ENCODE data around the gene ERI3. TPM values are rescaled to one million over a fixed set of nuclear protein-coding genes. Genes with fewer than 3 reads are reported as not detected.

The ERI3 gene, protein sequence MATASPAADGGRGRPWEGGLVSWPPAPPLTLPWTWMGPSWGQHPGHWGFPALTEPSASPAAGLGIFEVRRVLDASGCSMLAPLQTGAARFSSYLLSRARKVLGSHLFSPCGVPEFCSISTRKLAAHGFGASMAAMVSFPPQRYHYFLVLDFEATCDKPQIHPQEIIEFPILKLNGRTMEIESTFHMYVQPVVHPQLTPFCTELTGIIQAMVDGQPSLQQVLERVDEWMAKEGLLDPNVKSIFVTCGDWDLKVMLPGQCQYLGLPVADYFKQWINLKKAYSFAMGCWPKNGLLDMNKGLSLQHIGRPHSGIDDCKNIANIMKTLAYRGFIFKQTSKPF
- 40.6 and 43.5 TPM in 2 replicates for total RNA-seq

DNA sequence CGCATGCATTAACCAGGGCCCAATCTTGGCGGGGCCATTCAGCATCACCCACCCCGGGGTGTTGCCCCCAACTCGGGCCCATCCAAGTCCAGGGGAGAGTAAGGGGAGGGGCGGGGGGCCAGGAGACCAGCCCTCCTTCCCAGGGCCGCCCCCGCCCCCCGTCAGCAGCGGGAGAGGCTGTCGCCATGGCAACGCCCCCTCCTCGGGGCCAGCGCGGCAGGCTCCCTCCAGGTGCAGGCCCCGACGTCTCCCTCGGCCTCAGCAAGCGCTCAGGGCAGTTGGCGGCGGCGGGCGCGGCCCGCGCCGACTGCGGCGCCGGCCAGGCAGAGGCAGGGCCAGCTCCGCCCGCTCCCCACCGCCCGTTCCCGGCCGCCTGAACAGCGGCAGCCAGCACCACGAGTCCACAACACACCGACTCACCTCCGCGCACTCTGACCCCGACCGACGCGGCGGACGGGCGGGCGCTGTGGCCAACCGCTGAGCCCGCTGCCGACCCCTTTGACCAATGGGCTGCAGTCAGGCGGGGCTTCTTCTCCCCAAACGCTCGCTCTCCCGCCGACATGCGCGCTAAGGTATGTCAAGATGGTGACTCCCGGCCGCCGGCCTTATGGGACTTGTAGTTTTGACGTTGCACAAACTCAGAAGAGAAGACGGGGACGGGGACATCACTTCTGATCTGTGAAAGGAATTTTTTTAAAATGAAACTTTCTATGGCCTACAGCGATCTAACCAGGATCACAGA lies at the start of gene ERI3:
Gene ERI3, minus strand, starts transcription at position 418 of the 742 bp plus-strand sequence. Its CDS starts 231 bp downstream, at position 187.
- peak within 1 kb of the TSS; percentile 78 for H3K27ac Mint-ChIP-seq
- no peaks in the 10 kb centered on the region for H3K27me3 Mint-ChIP-seq (ENCODE audit: low read depth)
- H3K4me3 Mint-ChIP-seq (ENCODE audit: low read depth), result peak within 1 kb of the TSS; percentile 84
- H3K4me1 Mint-ChIP-seq (ENCODE audit: low read depth), result peaks cover 21% of the 10 kb centered on the region
- H3K36me3 Mint-ChIP-seq (ENCODE audit: low read depth), result no peaks in the 10 kb centered on the region
- DNase-seq (ENCODE audit: low spot score), result peak; percentile 95
- intact Hi-C loops (cut with micrococcal nuclease), result no loop called here
- no peaks in the 10 kb centered on the region for H3K9me3 Mint-ChIP-seq

DNA sequence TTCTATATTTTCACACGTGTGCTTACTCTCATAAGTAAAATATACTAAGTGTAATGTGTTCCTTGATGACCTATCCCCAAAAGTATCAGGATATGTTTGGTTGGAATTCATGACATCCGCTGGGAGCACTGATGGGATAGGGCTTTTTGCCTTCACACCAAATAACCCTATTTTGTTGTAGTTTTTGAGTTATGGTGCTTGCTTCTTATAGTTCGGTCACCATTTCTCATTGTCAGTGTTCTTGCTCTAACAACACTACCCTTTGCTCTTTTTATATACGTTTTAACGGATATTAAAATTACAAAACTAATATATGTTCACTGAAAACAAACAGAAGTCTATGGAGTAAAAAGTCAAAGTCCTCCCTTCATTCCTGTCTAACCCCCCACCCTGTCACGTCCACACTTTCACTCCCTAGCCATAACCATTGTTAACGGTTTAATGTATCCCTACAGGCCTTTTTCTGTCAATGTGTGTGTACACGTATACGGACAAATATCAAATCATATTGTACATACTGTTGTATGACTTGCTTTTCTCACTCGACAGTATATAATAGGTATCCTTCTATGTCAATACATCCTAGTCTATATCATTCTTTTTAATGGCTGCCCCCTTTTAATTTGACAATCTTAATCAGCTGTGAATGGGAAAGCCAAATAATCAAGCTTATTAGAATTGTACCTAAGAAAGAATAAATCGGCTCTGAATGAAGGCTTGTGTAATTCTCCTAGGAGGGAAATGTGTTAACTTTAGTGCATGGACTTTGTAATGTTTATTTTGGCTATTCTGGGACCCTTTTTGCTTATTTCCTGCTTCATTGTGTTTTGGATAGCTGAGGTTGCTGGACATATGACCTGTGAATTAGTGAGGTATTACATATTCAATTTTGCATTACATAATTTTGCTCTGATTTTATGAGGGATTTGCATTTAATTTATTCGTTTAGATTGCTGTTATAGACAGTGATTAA lies 46.5 kb upstream of the ERI3 start:
- Mint-ChIP-seq H3K27ac (no peak overlapping the region), H3K9me3 (no peaks in the 10 kb centered on the region), H3K27me3 (ENCODE audit: low read depth) (peaks cover 78% of the 10 kb centered on the region), H3K4me3 (ENCODE audit: low read depth) (no peak overlapping the region), H3K4me1 (ENCODE audit: low read depth) (peaks cover 14% of the 10 kb centered on the region), H3K36me3 (ENCODE audit: low read depth) (no peaks in the 10 kb centered on the region)
- DNase-seq (ENCODE audit: low spot score), result no peak
- intact Hi-C loops (cut with micrococcal nuclease), result no loop called here

DNA sequence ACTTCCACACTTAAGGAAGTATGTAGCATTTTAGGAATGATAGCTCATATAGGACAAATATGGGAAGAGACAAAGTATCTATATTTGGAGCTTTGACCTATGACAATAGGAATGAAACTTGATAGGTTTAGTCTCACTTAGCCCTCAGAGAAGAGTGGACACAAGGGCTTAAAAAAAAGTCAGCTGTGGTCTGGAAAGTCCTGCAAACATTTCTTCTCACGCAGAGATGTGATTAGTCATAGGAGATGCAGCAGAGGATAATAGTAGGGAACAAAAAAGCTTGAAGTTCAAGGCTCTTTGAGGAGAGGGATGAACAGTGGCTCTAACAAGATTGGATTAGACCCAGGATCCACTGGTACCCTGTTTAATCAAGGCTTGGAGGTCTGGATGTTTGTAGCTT lies 35.2 kb upstream of the ERI3 start:
- Mint-ChIP-seq H3K4me1 (ENCODE audit: low read depth) (no peaks in the 10 kb centered on the region), H3K9me3 (no peaks in the 10 kb centered on the region), H3K36me3 (ENCODE audit: low read depth) (no peaks in the 10 kb centered on the region), H3K27ac (no peak overlapping the region), H3K27me3 (ENCODE audit: low read depth) (peaks cover 15% of the 10 kb centered on the region), H3K4me3 (ENCODE audit: low read depth) (no peak overlapping the region)
- intact Hi-C loops (cut with micrococcal nuclease), result no loop called here
- no peak for DNase-seq (ENCODE audit: low spot score)

DNA sequence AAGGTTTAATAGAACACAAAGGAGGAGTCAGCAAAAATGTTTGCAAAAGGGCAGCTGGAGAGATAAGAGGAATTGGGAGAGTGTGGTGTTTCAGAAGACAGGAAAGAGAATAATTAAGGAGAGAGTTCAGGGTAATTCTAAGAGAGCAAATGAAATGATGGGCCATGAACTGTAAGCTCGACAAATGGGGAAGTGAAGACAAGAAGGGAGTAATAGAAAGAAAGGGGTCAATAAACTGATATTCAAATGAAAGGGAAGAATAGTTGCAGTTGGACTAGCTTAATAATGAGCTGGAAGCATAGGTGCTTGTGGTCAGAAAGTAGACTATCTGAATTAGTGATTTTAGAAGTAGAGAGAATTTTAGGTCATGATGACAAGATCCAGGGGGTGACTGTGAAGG lies 34.4 kb upstream of the ERI3 start:
- Mint-ChIP-seq H3K9me3 (no peaks in the 10 kb centered on the region), H3K36me3 (ENCODE audit: low read depth) (no peaks in the 10 kb centered on the region), H3K4me3 (ENCODE audit: low read depth) (no peak overlapping the region), H3K27ac (no peak overlapping the region), H3K4me1 (ENCODE audit: low read depth) (no peaks in the 10 kb centered on the region), H3K27me3 (ENCODE audit: low read depth) (peaks cover 14% of the 10 kb centered on the region)
- intact Hi-C loops (cut with micrococcal nuclease), result no loop called here
- DNase-seq (ENCODE audit: low spot score), result no peak

DNA sequence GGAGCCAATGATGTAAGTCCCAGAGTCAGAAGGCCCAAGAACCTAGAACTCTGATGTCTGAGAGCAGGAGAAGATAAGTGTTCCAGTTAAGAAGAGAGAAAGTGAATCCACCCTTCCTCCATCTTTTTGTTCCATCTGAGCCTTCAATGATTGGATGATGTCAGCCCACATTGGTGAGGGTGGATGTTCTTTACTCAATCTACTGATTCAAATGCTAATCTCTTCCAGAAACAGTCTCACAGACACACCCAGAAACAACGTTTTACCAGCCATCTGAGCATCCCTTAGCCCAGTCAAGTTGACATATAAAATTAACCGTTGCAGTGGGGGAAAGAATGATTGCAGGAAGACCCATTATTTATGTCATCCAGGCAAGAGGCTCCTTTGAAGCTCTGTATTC lies 33.5 kb upstream of the ERI3 start:
- H3K27me3 Mint-ChIP-seq (ENCODE audit: low read depth), result peaks cover 12% of the 10 kb centered on the region
- H3K4me3 Mint-ChIP-seq (ENCODE audit: low read depth), result no peak overlapping the region
- no peak overlapping the region for H3K27ac Mint-ChIP-seq
- no peaks in the 10 kb centered on the region for H3K36me3 Mint-ChIP-seq (ENCODE audit: low read depth)
- no peaks in the 10 kb centered on the region for H3K9me3 Mint-ChIP-seq
- intact Hi-C loops (cut with micrococcal nuclease), result no loop called here
- no peaks in the 10 kb centered on the region for H3K4me1 Mint-ChIP-seq (ENCODE audit: low read depth)
- no peak for DNase-seq (ENCODE audit: low spot score)

DNA sequence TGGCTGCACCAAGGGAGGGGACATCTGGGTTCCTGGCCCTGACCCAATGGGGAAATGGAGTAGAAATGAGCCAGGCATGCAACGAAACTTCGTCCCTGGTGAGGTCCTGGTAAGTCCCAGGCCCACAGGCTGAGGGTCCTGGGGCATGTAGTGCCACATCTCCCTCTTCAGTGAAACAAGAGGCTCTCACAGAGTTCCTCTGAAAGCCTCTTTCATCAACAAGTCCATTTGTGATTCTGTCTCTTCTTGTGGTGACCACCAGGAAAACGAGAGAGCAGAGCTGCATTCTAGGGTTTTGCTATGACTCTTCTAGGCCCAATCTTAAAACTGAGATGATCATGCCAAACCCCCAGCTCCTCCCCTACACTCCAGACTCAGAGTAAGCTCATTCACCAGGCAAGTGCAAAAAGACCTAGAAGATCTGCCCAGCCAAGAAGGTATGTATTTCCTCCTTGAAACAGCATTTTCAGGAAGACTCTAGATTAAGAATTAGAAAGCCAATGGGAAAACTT lies 25.7 kb upstream of the ERI3 start:
- H3K27ac Mint-ChIP-seq, result no peak overlapping the region
- H3K4me1 Mint-ChIP-seq (ENCODE audit: low read depth), result no peaks in the 10 kb centered on the region
- peaks cover 15% of the 10 kb centered on the region for H3K27me3 Mint-ChIP-seq (ENCODE audit: low read depth)
- no peak overlapping the region for H3K4me3 Mint-ChIP-seq (ENCODE audit: low read depth)
- H3K9me3 Mint-ChIP-seq, result no peaks in the 10 kb centered on the region
- intact Hi-C loops (cut with micrococcal nuclease), result no loop called here
- DNase-seq (ENCODE audit: low spot score), result no peak
- no peaks in the 10 kb centered on the region for H3K36me3 Mint-ChIP-seq (ENCODE audit: low read depth)

DNA sequence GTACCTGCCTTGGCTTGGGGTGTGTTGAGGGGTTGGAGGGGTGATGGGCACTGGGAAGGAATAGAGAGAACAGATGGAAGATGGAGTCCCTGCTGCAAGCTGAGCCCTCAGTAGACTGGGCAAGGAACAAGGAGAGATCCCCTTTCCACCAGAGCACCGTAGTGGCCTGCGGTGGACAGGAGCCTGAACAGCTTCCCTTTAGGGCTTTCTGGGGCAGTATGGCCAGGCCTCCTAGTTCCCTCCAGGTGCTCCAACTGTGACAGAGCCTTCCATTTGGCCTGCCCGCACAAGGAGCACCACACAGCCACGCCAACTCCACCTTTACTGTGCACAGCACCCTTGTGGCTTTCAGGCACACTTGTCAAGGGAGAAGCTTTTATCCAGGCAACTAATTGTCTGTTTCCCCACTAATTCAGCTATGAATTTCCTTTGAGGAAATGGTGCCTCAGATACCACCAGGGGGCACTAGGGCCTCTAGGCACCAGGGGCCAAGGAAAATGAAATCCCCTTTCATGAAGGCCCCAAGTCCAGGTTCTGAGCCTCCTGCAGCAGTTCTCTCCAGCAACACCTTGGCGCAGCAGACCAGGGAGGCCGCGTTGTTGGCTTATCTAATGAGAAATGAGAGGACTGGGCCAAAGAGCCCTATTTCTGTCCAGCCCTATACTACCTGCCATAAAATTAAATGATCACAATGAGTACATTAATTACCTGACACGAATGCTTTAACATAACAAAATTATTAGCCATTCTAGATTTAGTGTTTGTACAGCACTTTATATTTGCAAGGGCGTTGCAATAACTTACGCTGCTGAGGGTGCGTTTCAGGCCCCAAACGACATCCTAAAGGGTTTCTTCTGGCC lies 23.1 kb upstream of the ERI3 start:
- intact Hi-C loops (cut with micrococcal nuclease), result loop anchor here (5.0 kb wide), 1 partner anchor 219 kb away; no protein-coding TSS in a partner anchor
- Mint-ChIP-seq H3K9me3 (no peaks in the 10 kb centered on the region), H3K27me3 (ENCODE audit: low read depth) (peaks cover 7% of the 10 kb centered on the region), H3K4me3 (ENCODE audit: low read depth) (no peak overlapping the region), H3K27ac (no peak overlapping the region), H3K4me1 (ENCODE audit: low read depth) (no peaks in the 10 kb centered on the region), H3K36me3 (ENCODE audit: low read depth) (no peaks in the 10 kb centered on the region)
- DNase-seq (ENCODE audit: low spot score), result no peak

DNA sequence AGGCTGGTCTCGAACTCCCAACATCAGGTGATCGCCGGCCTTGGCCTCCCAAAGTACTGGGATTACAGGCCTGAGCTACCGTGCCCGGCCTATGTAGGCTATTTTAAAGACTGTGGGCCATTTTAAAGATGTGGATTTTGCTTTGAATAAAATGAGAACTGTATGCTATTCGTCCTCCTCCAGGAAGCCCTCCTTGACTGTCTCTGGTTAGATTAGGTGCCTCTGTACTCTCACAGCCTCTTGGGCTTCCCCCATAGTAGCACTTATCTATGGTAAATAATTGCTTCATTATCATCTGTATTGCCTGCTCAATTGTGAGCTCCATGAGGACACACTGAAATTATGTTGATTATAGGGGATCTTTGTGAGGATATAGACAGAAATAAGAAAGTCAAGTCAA lies 20.5 kb upstream of the ERI3 start:
- Mint-ChIP-seq H3K36me3 (ENCODE audit: low read depth) (no peaks in the 10 kb centered on the region), H3K27ac (no peak overlapping the region), H3K4me3 (ENCODE audit: low read depth) (no peak overlapping the region), H3K9me3 (no peaks in the 10 kb centered on the region), H3K4me1 (ENCODE audit: low read depth) (no peaks in the 10 kb centered on the region), H3K27me3 (ENCODE audit: low read depth) (peaks cover 6% of the 10 kb centered on the region)
- DNase-seq (ENCODE audit: low spot score), result no peak
- intact Hi-C loops (cut with micrococcal nuclease), result loop anchor here (5.0 kb wide), 1 partner anchor 222 kb away; no protein-coding TSS in a partner anchor

DNA sequence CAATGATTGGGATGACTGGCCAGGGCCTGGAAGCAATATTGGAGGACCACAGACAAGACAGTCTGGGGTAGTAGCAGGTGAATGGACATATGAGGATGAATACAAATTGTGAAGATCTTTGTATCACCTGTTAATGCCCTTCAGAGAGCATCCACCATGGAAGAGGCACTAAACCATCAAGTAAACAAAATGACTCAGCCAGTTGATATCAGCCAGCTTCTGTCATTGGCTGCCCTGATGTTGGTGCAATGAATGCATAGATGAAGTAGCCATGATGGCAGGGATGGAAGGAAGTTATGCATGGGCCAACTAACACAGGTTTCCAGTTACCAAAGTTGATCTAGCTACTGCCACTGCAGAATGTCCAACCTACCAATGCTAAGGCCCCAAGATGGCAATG lies 16.1 kb upstream of the ERI3 start:
- H3K27me3 Mint-ChIP-seq (ENCODE audit: low read depth), result peaks cover 6% of the 10 kb centered on the region
- H3K36me3 Mint-ChIP-seq (ENCODE audit: low read depth), result no peaks in the 10 kb centered on the region
- no peaks in the 10 kb centered on the region for H3K9me3 Mint-ChIP-seq
- no peak overlapping the region for H3K27ac Mint-ChIP-seq
- no peak for DNase-seq (ENCODE audit: low spot score)
- no peaks in the 10 kb centered on the region for H3K4me1 Mint-ChIP-seq (ENCODE audit: low read depth)
- intact Hi-C loops (cut with micrococcal nuclease), result no loop called here
- H3K4me3 Mint-ChIP-seq (ENCODE audit: low read depth), result no peak overlapping the region

DNA sequence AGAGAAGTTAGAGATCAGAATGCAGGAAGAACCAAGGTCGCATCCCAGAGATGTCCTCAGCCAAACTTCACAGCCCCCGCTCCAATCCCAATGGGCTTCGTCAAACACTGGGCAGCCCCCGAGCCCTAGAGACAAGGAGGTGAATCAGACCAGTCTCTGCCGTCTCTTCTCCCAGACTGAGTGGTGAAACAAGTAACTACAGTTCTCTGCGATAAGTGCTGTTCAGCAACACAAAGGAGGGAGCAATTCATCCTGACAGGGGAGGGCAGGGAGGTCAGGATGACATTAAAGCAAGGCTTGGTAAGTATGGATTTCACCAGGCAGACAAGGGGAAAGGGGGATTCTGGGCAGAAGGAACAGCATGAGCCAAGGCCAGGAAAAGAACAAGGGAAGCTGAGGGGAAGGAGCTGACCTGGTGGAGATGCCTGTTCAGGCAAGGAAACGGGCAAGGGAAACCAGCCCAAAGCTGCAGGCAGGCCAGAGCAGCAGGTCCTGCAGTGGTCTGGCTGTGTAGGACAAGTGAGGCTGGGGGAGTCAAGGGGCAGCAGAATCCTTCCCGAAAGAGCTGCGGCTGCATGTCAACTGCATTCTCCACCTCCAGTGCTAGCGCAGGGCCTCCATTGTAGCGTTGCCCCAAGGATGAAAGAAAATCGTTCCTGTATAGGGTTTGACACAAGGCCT lies 13.6 kb upstream of the ERI3 start:
- no peaks in the 10 kb centered on the region for H3K4me1 Mint-ChIP-seq (ENCODE audit: low read depth)
- DNase-seq (ENCODE audit: low spot score), result no peak
- H3K27ac Mint-ChIP-seq, result no peak overlapping the region
- peaks cover 7% of the 10 kb centered on the region for H3K27me3 Mint-ChIP-seq (ENCODE audit: low read depth)
- intact Hi-C loops (cut with micrococcal nuclease), result no loop called here
- H3K4me3 Mint-ChIP-seq (ENCODE audit: low read depth), result no peak overlapping the region
- H3K9me3 Mint-ChIP-seq, result no peaks in the 10 kb centered on the region
- no peaks in the 10 kb centered on the region for H3K36me3 Mint-ChIP-seq (ENCODE audit: low read depth)

DNA sequence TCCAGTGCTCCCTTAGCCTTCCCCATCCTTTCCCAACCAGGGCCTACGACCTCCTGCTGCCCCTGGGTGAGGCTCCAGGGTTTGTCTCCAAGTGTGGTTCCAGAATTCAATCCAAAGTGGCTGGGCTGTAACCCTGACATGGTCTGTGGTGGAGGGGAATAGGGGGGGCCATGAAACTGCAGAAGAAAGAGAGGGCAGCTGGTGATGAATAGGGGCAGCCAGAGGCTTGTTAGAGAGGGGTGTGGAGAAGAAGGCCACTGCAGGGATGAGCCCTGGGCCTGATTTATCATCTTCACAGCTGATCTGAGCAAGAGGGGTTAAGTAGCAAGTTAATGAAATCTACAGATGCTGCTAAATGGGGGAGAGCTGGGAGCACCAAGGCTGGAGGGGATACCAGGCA lies 12.9 kb upstream of the ERI3 start:
- H3K27ac Mint-ChIP-seq, result no peak overlapping the region
- no peaks in the 10 kb centered on the region for H3K9me3 Mint-ChIP-seq
- no peaks in the 10 kb centered on the region for H3K4me1 Mint-ChIP-seq (ENCODE audit: low read depth)
- intact Hi-C loops (cut with micrococcal nuclease), result no loop called here
- no peak for DNase-seq (ENCODE audit: low spot score)
- H3K27me3 Mint-ChIP-seq (ENCODE audit: low read depth), result peaks cover 12% of the 10 kb centered on the region
- H3K36me3 Mint-ChIP-seq (ENCODE audit: low read depth), result no peaks in the 10 kb centered on the region
- no peak overlapping the region for H3K4me3 Mint-ChIP-seq (ENCODE audit: low read depth)
